ENCODE measurements around the gene SMAD6.

The SMAD6 gene

DNA sequence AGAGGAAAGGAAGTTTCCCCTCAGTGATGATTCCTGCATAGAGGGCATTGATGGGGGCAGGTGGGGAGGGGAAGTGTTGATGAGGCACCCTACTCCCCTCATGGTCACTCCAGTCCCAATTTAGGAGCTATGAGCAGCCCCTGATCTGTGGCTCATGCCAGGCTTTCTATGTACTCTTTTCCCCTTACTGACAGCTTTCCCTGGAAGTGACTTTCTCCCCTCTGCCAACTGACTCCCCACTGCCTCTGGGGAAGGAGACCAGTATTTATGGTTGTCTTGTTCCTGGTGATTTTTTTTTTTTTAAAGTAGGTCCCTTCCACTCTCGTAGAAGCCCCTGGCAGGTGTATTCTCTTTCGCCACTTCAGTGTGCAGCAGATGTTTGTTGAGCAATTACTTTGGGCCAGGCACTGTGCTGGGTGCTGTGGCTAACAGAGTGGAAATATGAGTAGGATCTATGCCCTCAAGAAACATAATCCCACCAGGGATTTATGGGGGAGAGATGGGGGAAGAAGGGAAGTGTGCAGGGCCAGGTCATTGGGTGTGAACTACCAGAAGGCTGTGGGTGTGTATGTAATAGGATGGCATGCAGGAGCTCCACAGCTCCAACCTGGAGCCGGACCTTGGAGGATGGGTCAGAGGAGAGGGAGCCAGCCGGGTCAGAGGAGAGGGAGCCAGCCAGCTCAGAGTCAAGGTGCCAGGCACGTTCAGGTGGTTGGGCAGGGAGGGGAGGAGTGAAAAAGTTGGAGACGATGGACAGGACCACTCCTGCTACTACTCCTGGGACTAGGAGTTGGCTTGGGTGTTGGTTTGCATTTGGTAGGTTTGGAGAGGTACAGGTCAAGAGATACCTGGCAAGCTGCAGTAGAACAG, 3.5 kb downstream of the SMAD6 start:
- TF ChIP-seq, protein P1, sequence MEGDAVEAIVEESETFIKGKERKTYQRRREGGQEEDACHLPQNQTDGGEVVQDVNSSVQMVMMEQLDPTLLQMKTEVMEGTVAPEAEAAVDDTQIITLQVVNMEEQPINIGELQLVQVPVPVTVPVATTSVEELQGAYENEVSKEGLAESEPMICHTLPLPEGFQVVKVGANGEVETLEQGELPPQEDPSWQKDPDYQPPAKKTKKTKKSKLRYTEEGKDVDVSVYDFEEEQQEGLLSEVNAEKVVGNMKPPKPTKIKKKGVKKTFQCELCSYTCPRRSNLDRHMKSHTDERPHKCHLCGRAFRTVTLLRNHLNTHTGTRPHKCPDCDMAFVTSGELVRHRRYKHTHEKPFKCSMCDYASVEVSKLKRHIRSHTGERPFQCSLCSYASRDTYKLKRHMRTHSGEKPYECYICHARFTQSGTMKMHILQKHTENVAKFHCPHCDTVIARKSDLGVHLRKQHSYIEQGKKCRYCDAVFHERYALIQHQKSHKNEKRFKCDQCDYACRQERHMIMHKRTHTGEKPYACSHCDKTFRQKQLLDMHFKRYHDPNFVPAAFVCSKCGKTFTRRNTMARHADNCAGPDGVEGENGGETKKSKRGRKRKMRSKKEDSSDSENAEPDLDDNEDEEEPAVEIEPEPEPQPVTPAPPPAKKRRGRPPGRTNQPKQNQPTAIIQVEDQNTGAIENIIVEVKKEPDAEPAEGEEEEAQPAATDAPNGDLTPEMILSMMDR (conservative IDR thresholded peaks at IDR 0.05; ENCODE audit: low read depth, low read length), result no peak
- peak overlapping the region; percentile 71 for H3K4me3 ChIP-seq (ENCODE audit: low read depth, low read length)
- no peak for DNase-seq (ENCODE audit: low read depth)

DNA sequence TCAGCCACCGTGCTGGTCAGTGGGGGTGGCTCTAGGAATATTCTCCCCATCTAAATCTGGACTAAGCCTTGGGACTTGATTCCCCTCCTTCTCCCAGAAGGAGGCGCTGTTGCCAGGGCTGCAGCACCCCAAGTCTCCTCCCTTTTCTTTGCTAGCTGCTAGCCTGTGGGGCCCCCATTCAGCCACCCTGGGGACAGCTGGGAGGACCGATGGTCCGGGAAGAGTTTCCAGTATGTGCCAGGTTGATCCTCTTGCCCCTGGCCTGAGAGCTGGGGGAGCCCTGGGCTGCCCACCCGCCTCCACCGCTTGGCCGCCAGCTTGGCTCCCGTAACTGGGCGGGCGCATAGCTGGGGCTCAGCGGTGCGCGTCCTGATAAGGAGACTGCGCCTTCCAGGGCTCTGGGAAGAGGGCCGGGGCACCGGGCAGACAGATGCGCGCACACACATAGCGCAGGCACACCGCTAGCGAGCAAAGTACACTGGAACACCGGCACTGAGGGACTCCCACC, 4.2 kb downstream of the SMAD6 start:
- peak overlapping the region; percentile 28 for H3K4me3 ChIP-seq (ENCODE audit: low read depth, low read length)
- TF ChIP-seq, protein P1 (conservative IDR thresholded peaks at IDR 0.05; ENCODE audit: low read depth, low read length), result peak; percentile 75
- peak; percentile 64 for DNase-seq (ENCODE audit: low read depth)

DNA sequence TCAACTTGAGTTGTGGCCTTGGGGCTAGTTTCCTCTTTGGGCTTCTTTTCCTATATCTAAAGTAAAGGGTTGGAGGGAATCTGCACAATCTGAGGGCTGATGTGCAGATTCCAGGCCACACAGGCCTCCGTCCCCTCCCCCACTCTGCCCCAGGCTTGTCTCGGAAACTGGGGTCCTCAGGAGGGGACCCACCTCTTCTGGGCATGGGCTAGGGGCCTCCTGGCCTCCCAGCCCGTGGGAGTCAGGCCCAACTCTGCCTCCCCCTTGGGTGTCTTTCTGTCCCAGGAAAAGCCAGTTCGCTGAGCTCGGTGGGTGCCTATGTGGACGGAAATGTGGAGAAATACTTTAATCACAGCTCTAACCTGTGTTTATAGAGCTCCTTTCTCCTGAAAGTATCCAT, 4.8 kb downstream of the SMAD6 start:
- DNase-seq (ENCODE audit: low read depth), result no peak
- H3K4me3 ChIP-seq (ENCODE audit: low read depth, low read length), result peak overlapping the region; percentile 28
- TF ChIP-seq, protein P1 (conservative IDR thresholded peaks at IDR 0.05; ENCODE audit: low read depth, low read length), result no peak

DNA sequence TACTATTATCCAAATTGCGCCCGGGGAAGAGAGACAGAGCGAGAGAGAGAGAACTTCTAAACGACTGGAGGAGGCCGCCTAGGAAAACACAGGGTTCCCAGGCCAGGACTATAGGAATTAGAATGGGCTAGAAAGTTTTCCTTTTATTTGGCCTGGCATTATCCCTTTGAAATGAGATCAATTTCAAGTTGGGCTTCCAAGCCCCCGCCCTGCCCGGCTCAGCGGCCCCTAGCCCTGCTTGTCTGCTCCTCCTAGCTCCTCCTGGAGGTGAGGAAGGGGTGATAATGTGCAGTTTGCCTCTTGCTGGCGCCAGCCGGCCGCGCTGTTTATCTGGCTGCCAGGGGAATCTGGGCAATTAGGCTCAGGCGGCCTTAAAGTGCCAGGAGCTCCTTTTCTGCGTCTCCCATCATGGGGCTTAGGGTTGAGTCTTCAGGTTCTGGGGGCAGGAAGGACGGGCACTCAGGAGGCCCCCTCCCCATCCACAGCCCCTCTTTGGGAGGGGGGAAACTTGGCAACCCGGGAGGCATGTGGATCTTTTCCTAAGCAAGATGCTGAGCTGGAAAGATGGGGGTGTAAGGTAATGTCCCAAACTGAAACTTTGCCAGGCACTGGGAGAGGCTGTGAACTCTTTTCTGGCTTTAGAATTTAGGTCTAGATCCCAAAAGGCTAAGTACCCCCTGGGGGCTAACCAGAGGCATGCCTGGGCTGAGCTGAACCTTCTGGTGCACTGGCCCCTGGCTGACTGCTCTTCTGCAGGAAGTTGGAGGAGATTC, 5.5 kb downstream of the SMAD6 start:
- peak; percentile 62 for DNase-seq (ENCODE audit: low read depth)
- H3K4me3 ChIP-seq (ENCODE audit: low read depth, low read length), result peak overlapping the region; percentile 11
- TF ChIP-seq, protein P1 (conservative IDR thresholded peaks at IDR 0.05; ENCODE audit: low read depth, low read length), result peak; percentile 43

DNA sequence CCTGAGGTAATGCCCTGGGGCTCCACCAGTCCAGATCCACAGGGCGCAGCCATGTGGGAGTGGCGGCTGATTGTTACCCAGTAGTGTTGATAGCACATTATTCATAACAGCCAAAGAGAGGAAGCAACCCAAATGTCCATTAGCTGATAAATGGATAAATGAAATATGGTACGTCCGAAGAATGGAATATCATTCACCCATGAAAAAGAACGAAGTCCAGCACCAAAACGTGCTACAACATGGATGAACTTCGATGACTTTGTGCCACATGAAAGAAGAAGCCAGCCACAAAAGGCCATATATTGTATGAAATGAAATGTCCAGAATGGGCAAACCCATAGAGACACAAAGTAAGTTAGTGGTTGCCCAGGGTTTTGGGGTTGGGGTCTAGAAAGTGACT, 6.4 kb downstream of the SMAD6 start:
- no peak overlapping the region for H3K4me3 ChIP-seq (ENCODE audit: low read depth, low read length)

DNA sequence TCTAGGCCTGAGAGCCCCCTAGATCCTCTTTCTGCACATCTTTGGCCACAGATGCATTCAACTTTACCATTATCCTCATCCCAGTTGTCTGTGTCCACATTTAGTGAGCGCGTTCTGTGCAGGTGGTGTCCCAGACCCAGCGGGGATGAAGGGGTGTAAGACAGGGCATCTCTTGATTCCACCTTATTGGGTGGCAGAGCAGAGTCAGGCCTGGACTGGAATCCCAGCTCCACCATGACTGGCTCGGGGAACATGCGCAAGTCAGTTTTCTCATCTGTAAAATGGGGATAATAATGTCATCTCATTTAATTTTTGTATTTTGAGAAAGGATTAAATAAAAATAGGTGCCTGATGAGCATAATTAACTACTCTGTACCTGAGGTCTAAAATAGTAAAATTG, 7.8 kb downstream of the SMAD6 start:
- TF ChIP-seq, protein P1 (conservative IDR thresholded peaks at IDR 0.05; ENCODE audit: low read depth, low read length), result no peak
- no peak overlapping the region for H3K4me3 ChIP-seq (ENCODE audit: low read depth, low read length)
- no peak for DNase-seq (ENCODE audit: low read depth)

More for the DNA sequence above, 6.4 kb downstream of the SMAD6 start:
- TF ChIP-seq, protein P1 (conservative IDR thresholded peaks at IDR 0.05; ENCODE audit: low read depth, low read length), result no peak
- DNase-seq (ENCODE audit: low read depth), result no peak

Data from choroid plexus epithelial cell (primary cell).